HepG2 (cell line): ENCODE data around the gene SC5D. TPM values are rescaled to one million over a fixed set of nuclear protein-coding genes. Genes with fewer than 3 reads are reported as not detected.

Experiments used
- FUBP1 ChIP-seq: sonication (generic); formaldehyde crosslinking; IDR thresholded peaks from 2 replicates; pipeline ENCODE4 v1.5.1; 2020; ENCODE audit warnings: missing genetic modification reagents, mild to moderate bottlenecking, borderline replicate concordance
- RARG ChIP-seq: sonication (generic); formaldehyde crosslinking; IDR thresholded peaks from 2 replicates; pipeline ENCODE4 v1.4.0; 2020; ENCODE audit warnings: low read depth, mild to moderate bottlenecking, missing genetic modification reagents
- SNAPC4 ChIP-seq: sonication (generic); formaldehyde crosslinking; IDR thresholded peaks from 2 replicates; pipeline ENCODE4 v1.4.0; 2020; ENCODE audit warnings: mild to moderate bottlenecking, missing genetic modification reagents
- ZBTB37 ChIP-seq: sonication (generic); formaldehyde crosslinking; IDR thresholded peaks from 2 replicates; pipeline ENCODE4 v1.4.0; 2020; ENCODE audit warnings: mild to moderate bottlenecking, missing genetic modification reagents
- polyA plus RNA-seq, 8 experiments: library from polyadenylated mRNA; depleted of rRNA in 3 of 8; stranded (reverse) in 7 of 8; unstranded in 1 of 8; fragments of >200 nt; fragmentation: Illumina TruSeq in 4 of 8; extraction: Trizol in 4 of 8; gene quantifications; 2 replicates each; pipeline versions ENCODE4 v1.2.1 to v1.2.3, GENCODE V29; 2011 to 2016; ENCODE audit warnings: low read depth in 4 of 8, missing spikeins in 1 of 8, mixed read lengths in 1 of 8; ENCODE audit not compliant: insufficient read depth in 1 of 8
- total RNA-seq, 5 experiments: library from RNA; depleted of rRNA; stranded (reverse); fragments of >200 nt; fragmentation: Illumina TruSeq; extraction: Trizol; gene quantifications; 2 replicates each; pipeline ENCODE4 v1.2.3, GENCODE V29; 2016; ENCODE audit warnings: low read depth in 1 of 5

The SC5D gene
- total and polyA plus RNA-seq, 2 of the 13 experiments (the other 11 are each of a cell fraction or from before 2014, with no cell fraction given) = 84.4 to 155 TPM

- TF ChIP-seq SNAPC4 (CRISPR knock-in tag) = no peak
- no peak for TF ChIP-seq FUBP1 (CRISPR knock-in tag)
- TF ChIP-seq ZBTB37 = no peak
- no peak for TF ChIP-seq RARG (CRISPR knock-in tag)
Observed at GRCh38 chr11:121334973-121335710, 42.6 kb downstream of the SC5D start (continued).
